Upper lobe of left lung (tissue), 4 donors: ENCODE results near the gene AFF3.

Experiments used
- CTCF ChIP-seq, 6 experiments: fragments of 450-650 bp in 4 of 6; fragments of 200-600 bp in 2 of 6; sonication (generic) in 2 of 6; IDR thresholded peaks; one replicate each; pipeline ENCODE4 v1.5.1; 2016 to 2019; ENCODE audit warnings: antibody characterized with exemption in 6 of 6
- POLR2A ChIP-seq, 4 donors: fragments of 450-650 bp; IDR thresholded peaks; one replicate each; pipeline ENCODE4 v1.5.1; 2016 to 2017; ENCODE audit warnings: antibody characterized with exemption in 4 of 4, mild to moderate bottlenecking in 2 of 4

- TF ChIP-seq CTCF (IDR thresholded peaks at IDR 0.05) (no peak), POLR2A (IDR thresholded peaks at IDR 0.05) (no peak)
Observed at GRCh38 chr2:99611786-99612185, 530.6 kb downstream of the AFF3 start.
